ENCODE measurements around the gene CAMK4.

DNA sequence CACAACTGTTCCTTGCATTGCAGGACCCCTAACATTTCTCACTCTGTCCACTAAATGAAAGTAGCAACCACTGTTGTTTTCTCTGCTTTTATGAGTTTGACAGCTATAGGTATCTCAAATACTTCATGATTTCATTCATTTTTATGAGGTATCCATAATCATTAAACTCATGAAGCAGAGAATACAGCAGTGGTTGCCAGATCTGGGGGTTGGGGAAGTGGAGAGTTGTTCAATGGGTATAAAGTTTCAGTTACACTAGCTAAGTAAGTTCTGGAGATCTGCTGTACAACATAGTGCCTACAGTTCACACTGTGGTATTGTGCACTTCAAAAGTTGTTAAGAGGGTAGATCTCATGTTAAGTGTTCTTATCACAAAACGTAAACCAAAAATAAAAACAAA, 23.4 kb upstream of the CAMK4 start:
- no peak for TF ChIP-seq POLR2A (IDR thresholded peaks at IDR 0.05)
- TF ChIP-seq, protein P1, sequence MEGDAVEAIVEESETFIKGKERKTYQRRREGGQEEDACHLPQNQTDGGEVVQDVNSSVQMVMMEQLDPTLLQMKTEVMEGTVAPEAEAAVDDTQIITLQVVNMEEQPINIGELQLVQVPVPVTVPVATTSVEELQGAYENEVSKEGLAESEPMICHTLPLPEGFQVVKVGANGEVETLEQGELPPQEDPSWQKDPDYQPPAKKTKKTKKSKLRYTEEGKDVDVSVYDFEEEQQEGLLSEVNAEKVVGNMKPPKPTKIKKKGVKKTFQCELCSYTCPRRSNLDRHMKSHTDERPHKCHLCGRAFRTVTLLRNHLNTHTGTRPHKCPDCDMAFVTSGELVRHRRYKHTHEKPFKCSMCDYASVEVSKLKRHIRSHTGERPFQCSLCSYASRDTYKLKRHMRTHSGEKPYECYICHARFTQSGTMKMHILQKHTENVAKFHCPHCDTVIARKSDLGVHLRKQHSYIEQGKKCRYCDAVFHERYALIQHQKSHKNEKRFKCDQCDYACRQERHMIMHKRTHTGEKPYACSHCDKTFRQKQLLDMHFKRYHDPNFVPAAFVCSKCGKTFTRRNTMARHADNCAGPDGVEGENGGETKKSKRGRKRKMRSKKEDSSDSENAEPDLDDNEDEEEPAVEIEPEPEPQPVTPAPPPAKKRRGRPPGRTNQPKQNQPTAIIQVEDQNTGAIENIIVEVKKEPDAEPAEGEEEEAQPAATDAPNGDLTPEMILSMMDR (IDR thresholded peaks at IDR 0.05): no peak

Data from tibial nerve (tissue), 3 donors.